NT2/D1 (cell line): ENCODE data around the gene SMAD1.
"Not testable (repeated sequence)": the region's sequence is repeated elsewhere in the genome, so short reads cannot be mapped to it uniquely, and the experiment has no call there.

Source experiments
- DNase-seq: peaks from one replicate; pipeline ENCODE4 v3.0.0-alpha.2; 2011; ENCODE audit warnings: low read depth, low spot score
- H3K27me3 ChIP-seq: 2 replicates; pipeline ENCODE4 v1.6.0; 2011; ENCODE audit warnings: mild to moderate bottlenecking; ENCODE audit not compliant: insufficient read length, insufficient read depth
- H3K36me3 ChIP-seq: 2 replicates; pipeline ENCODE4 v1.6.1; 2011; ENCODE audit warnings: mild to moderate bottlenecking, low read length, mixed read lengths; ENCODE audit not compliant: insufficient read depth, insufficient read length
- H3K4me1 ChIP-seq: 2 replicates; pipeline ENCODE4 v1.5.1; 2011; ENCODE audit not compliant: insufficient read depth, insufficient read length
- H3K4me3 ChIP-seq: 2 replicates; pipeline ENCODE4 v1.5.1; 2011; ENCODE audit warnings: low read depth; ENCODE audit not compliant: insufficient read length
- H3K9ac ChIP-seq: 2 replicates; pipeline ENCODE4 v1.6.0; 2011; ENCODE audit warnings: low read depth; ENCODE audit not compliant: insufficient read length
- H3K9me3 ChIP-seq: 2 replicates; pipeline ENCODE4 v1.5.1; 2011; ENCODE audit warnings: mild to moderate bottlenecking, low read length; ENCODE audit not compliant: insufficient read depth
- SUZ12 ChIP-seq: IDR thresholded peaks from 2 replicates; pipeline ENCODE4 v1.6.1; 2011; ENCODE audit not compliant: insufficient read length, insufficient read depth; ENCODE audit errors: extremely low read depth
- YY1 ChIP-seq: IDR thresholded peaks from 2 replicates; pipeline ENCODE4 v1.6.1; 2011; ENCODE audit not compliant: insufficient read length, insufficient read depth
- ZNF274 ChIP-seq: IDR thresholded peaks from 2 replicates; pipeline ENCODE4 v1.6.1; 2011; ENCODE audit warnings: mild to moderate bottlenecking, low read depth, low read length

The SMAD1 gene

GRCh38 chr4:145527773-145528172, 46.1 kb downstream of the SMAD1 start:
- Histone ChIP-seq H3K36me3 (no peaks in the 10 kb centered on the region), H3K4me1 (no peaks in the 10 kb centered on the region), H3K27me3 (no peaks in the 10 kb centered on the region), H3K9ac (no peak overlapping the region), H3K4me3 (no peak overlapping the region), H3K9me3 (no peaks in the 10 kb centered on the region)
- TF ChIP-seq SUZ12 (no peak), ZNF274 (no peak), YY1 (no peak)
- DNase-seq, result no peak

DNA sequence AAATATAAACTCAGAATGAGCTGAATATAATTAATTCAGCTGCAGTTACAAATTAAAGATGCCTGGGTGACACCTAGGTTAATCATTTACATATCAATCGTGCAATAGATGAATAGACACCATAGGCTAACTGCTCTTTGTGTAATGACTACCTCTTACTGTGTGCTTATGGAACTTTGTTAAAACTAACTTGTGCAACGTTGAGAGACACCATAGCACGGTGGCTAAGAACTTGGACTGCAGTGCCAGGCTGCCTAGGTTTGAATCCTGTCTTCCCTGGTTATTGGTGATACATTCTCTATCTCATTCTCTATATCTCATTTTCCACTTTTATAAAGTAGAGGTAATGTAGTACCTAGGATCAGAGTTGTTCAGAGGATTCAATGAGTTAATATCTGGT, 46.9 kb downstream of the SMAD1 start:
- H3K27me3 ChIP-seq, result no peaks in the 10 kb centered on the region
- DNase-seq, result no peak
- H3K9ac ChIP-seq, result no peak overlapping the region
- H3K9me3 ChIP-seq, result no peaks in the 10 kb centered on the region
- H3K36me3 ChIP-seq, result no peaks in the 10 kb centered on the region
- H3K4me3 ChIP-seq, result no peak overlapping the region
- H3K4me1 ChIP-seq, result no peaks in the 10 kb centered on the region
- TF ChIP-seq ZNF274 (no peak), SUZ12 (no peak), YY1 (no peak)

GRCh38 chr4:145530189-145530588, 48.5 kb downstream of the SMAD1 start:
- no peaks in the 10 kb centered on the region for H3K9me3 ChIP-seq
- H3K27me3 ChIP-seq, result no peaks in the 10 kb centered on the region
- no peak overlapping the region for H3K9ac ChIP-seq
- no peak for TF ChIP-seq YY1
- TF ChIP-seq SUZ12, result no peak
- no peak for TF ChIP-seq ZNF274
- H3K36me3 ChIP-seq, result no peaks in the 10 kb centered on the region
- H3K4me1 ChIP-seq, result no peaks in the 10 kb centered on the region
- no peak overlapping the region for H3K4me3 ChIP-seq
- no peak for DNase-seq

DNA sequence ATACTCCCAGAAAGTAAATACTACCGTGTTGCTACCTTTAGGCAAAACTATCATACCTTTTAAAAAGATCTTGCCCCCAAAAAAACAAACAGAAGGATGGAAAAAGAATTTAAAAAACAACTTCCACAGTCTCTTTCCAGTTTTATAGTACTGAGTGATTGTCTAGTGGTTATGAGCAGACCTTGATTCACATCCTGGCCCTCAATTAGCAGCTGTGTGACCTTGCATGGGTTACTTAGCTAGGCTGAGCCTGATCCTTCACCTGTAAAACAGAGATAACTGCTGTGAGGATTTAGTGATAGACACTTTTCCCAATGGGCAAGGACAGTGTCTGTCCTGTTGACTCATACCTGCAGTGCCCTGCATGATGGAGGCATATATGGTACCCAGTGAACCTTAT, 49.0 kb downstream of the SMAD1 start:
- Histone ChIP-seq H3K36me3 (no peaks in the 10 kb centered on the region), H3K9ac (no peak overlapping the region), H3K4me3 (no peak overlapping the region), H3K4me1 (no peaks in the 10 kb centered on the region), H3K9me3 (no peaks in the 10 kb centered on the region), H3K27me3 (no peaks in the 10 kb centered on the region)
- DNase-seq, result no peak
- no peak for TF ChIP-seq YY1
- TF ChIP-seq ZNF274, result no peak
- TF ChIP-seq SUZ12, result no peak

DNA sequence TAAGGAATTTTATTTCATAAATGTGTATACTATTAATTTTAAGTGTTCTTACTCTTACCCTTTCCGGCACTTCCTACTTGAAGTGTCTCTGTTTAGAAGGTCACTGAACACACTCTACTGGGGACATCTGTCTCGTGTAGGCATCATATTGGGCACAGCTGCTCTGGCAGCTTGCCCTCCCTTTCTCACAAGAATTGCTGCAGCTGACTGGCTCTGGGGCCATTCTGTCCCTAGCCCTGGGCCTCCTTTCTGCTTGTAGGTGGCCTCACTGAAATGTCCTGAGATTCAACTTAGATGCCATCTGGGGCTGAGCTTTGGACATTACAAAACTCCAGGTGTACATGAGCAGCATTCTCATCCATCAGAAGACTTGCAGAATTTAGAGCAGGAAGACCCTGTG, 49.6 kb downstream of the SMAD1 start:
- Histone ChIP-seq H3K4me1 (no peaks in the 10 kb centered on the region), H3K36me3 (no peaks in the 10 kb centered on the region), H3K9me3 (no peaks in the 10 kb centered on the region), H3K9ac (no peak overlapping the region), H3K4me3 (no peak overlapping the region), H3K27me3 (no peaks in the 10 kb centered on the region)
- DNase-seq, result no peak
- TF ChIP-seq ZNF274 (no peak), YY1 (no peak), SUZ12 (no peak)

- Histone ChIP-seq H3K4me1 (no peaks in the 10 kb centered on the region), H3K9ac (no peak overlapping the region), H3K27me3 (no peaks in the 10 kb centered on the region), H3K36me3 (no peaks in the 10 kb centered on the region), H3K4me3 (no peak overlapping the region), H3K9me3 (no peaks in the 10 kb centered on the region)
- no peak for DNase-seq
- TF ChIP-seq YY1 (no peak), SUZ12 (no peak), ZNF274 (no peak)
Measured at GRCh38 chr4:145531859-145532258, 50.2 kb downstream of the SMAD1 start.

- TF ChIP-seq ZNF274, result no peak
- H3K4me1 ChIP-seq, result no peaks in the 10 kb centered on the region
Measured at GRCh38 chr4:145533001-145533400, 51.3 kb downstream of the SMAD1 start.

DNA sequence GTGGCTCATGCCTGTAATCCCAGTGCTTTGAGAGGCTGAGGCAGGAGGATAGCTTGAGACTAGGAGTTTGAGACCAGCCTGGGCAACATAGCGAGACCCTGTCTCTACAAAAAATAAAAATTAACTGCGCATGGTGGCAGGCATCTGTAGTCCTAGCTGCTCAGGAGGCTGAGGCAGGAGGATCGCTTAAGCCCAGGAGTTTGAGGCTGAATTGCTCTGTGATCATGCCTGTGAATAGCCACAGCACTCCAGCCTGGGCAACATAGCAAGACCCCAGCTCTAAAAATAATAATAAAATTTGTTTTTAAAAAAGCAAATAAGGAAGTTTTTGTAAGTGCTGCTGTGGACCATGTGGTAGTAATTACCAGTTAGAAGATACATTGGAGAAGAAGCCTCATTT, 51.8 kb downstream of the SMAD1 start:
- H3K9me3 ChIP-seq, H3K4me3 ChIP-seq, H3K9ac ChIP-seq, H3K4me1 ChIP-seq, DNase-seq, H3K36me3 ChIP-seq, H3K27me3 ChIP-seq: not testable (repeated sequence)

More at GRCh38 chr4:145533001-145533400, 51.3 kb downstream of the SMAD1 start:
- no peak overlapping the region for H3K9ac ChIP-seq
- DNase-seq, result no peak
- H3K36me3 ChIP-seq, result no peaks in the 10 kb centered on the region
- H3K27me3 ChIP-seq, result no peaks in the 10 kb centered on the region
- no peaks in the 10 kb centered on the region for H3K9me3 ChIP-seq
- H3K4me3 ChIP-seq, result no peak overlapping the region
